Esophagus squamous epithelium (tissue), 4 donors: ENCODE measurements around the gene COA7.

Experiments
- POLR2A ChIP-seq, 4 donors: fragments of 450-650 bp; IDR thresholded peaks; one replicate each; pipeline ENCODE4 v1.6.1; 2017; ENCODE audit warnings: antibody characterized with exemption in 4 of 4, mild to moderate bottlenecking in 4 of 4, moderate library complexity in 3 of 4
- TF ChIP-seq, protein P1 (sequence below), 6 experiments: fragments of 450-650 bp in 4 of 6; fragments of 200-600 bp in 2 of 6; sonication (generic) in 2 of 6; IDR thresholded peaks; one replicate each; pipeline ENCODE4 v1.5.1; 2016 to 2019; ENCODE audit warnings: antibody characterized with exemption in 6 of 6, mild to moderate bottlenecking in 4 of 6, moderate library complexity in 4 of 6

DNA sequence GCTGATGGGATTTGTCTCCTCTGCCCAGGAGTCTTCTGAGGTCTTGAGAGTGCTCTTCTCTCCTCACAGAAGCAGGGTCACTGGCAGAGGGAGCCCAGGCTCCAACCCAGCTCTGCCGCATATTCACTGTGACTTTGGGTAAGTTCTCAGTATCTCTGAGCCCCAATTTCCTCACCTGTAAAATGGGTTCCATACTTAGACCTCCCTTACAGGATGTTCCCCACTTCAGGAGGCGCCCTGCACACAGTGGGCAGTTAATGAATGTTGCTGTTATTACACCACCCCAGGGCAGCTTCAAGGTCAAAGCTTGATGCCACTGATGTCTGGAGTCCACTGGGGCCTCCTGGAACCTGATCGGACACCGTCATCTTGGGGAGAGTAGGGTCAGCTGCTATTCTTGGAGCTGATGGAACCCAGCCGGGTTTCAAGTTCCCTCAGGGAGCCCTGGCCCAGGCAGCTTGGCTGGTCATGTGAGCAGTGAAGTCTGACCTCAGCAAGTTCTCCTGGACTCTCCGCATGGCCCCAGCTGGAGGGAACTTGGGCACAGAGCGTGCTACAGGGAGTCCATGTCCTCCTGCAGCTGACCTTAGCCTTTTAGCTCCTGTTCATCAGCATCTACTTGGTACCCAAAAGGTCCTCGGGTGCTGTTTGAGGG, 21.8 kb downstream of the COA7 start:
- TF ChIP-seq, protein P1, sequence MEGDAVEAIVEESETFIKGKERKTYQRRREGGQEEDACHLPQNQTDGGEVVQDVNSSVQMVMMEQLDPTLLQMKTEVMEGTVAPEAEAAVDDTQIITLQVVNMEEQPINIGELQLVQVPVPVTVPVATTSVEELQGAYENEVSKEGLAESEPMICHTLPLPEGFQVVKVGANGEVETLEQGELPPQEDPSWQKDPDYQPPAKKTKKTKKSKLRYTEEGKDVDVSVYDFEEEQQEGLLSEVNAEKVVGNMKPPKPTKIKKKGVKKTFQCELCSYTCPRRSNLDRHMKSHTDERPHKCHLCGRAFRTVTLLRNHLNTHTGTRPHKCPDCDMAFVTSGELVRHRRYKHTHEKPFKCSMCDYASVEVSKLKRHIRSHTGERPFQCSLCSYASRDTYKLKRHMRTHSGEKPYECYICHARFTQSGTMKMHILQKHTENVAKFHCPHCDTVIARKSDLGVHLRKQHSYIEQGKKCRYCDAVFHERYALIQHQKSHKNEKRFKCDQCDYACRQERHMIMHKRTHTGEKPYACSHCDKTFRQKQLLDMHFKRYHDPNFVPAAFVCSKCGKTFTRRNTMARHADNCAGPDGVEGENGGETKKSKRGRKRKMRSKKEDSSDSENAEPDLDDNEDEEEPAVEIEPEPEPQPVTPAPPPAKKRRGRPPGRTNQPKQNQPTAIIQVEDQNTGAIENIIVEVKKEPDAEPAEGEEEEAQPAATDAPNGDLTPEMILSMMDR (IDR thresholded peaks at IDR 0.05) = no peak
- TF ChIP-seq POLR2A (IDR thresholded peaks at IDR 0.05) = no peak
